ENCODE data around the gene SH3RF3.

- TF ChIP-seq CTCF (IDR thresholded peaks at IDR 0.05) (no peak), POLR2A (IDR thresholded peaks at IDR 0.05) (no peak)
Measured at GRCh38 chr2:109429567-109430328, 300.7 kb downstream of the SH3RF3 start.
